HG03460 (cell line): Measurements from ENCODE around the gene NSG1.
A peak's percentile ranks its signal among the peaks of the same experiment; 100 is the strongest.

Experiments used
- ATAC-seq: cut with Tn5 transposase; IDR thresholded peaks from one replicate; pipeline ENCODE4 v1.9.1; 2021; ENCODE audit not compliant: unreplicated experiment

Gene NSG1

GRCh38 chr4:4428966-4429875 lies 42.3 kb downstream of the NSG1 start:
- ATAC-seq: no peak

- ATAC-seq: peak; percentile 57
Observed at GRCh38 chr4:4430492-4431195, 43.7 kb downstream of the NSG1 start.

- ATAC-seq: no peak
Observed at GRCh38 chr4:4432341-4433125, 45.6 kb downstream of the NSG1 start.

- ATAC-seq: no peak
Observed at GRCh38 chr4:4433941-4434340, 47.0 kb downstream of the NSG1 start.

- ATAC-seq: no peak
Observed at GRCh38 chr4:4436244-4436823, 49.4 kb downstream of the NSG1 start.

GRCh38 chr4:4437798-4438470 lies 51.0 kb downstream of the NSG1 start:
- ATAC-seq: no peak

GRCh38 chr4:4438891-4439290 lies 52.0 kb downstream of the NSG1 start:
- ATAC-seq: no peak

- ATAC-seq: no peak
Observed at GRCh38 chr4:4439782-4440181, 52.9 kb downstream of the NSG1 start.

GRCh38 chr4:4440333-4441061 lies 53.6 kb downstream of the NSG1 start:
- no peak for ATAC-seq

- ATAC-seq: no peak
Observed at GRCh38 chr4:4443821-4444220, 56.9 kb downstream of the NSG1 start.

- ATAC-seq: no peak
Observed at GRCh38 chr4:4446434-4446833, 59.5 kb downstream of the NSG1 start.

GRCh38 chr4:4455210-4455865 lies 68.4 kb downstream of the NSG1 start:
- no peak for ATAC-seq

- no peak for ATAC-seq
Observed at GRCh38 chr4:4456351-4456750, 69.4 kb downstream of the NSG1 start.

GRCh38 chr4:4456816-4457578 lies 70.1 kb downstream of the NSG1 start:
- no peak for ATAC-seq

- ATAC-seq: no peak
Observed at GRCh38 chr4:4457803-4458553, 71.1 kb downstream of the NSG1 start.

GRCh38 chr4:4459181-4459580 lies 72.3 kb downstream of the NSG1 start:
- no peak for ATAC-seq

GRCh38 chr4:4460759-4461158 lies 73.9 kb downstream of the NSG1 start:
- ATAC-seq: no peak

GRCh38 chr4:4461178-4461577 lies 74.3 kb downstream of the NSG1 start:
- no peak for ATAC-seq
